GM18505 (cell line): ENCODE data around the gene DLGAP3.

Experiments used
- ATAC-seq: cut with Tn5 transposase; IDR thresholded peaks from one replicate; pipeline ENCODE4 v1.9.1; 2021; ENCODE audit not compliant: unreplicated experiment
- POLR2A ChIP-seq: IDR thresholded peaks from 4 replicates; pipeline ENCODE4 v1.6.1; 2011; ENCODE audit warnings: borderline replicate concordance; ENCODE audit not compliant: insufficient read depth, insufficient read length; ENCODE audit errors: extremely low read depth

Gene DLGAP3

GRCh38 chr1:34851431-34852105 lies 77.9 kb downstream of the DLGAP3 start:
- no peak for ATAC-seq
- no peak for TF ChIP-seq POLR2A

GRCh38 chr1:34850382-34850781 lies 79.1 kb downstream of the DLGAP3 start:
- ATAC-seq, result no peak

GRCh38 chr1:34847094-34847493 lies 82.4 kb downstream of the DLGAP3 start:
- no peak for ATAC-seq
- TF ChIP-seq POLR2A, result no peak

More at GRCh38 chr1:34850382-34850781, 79.1 kb downstream of the DLGAP3 start:
- TF ChIP-seq POLR2A, result no peak

- no peak for TF ChIP-seq POLR2A
Observed at GRCh38 chr1:34846265-34846664, 83.2 kb downstream of the DLGAP3 start.

GRCh38 chr1:34845131-34845901 lies 84.1 kb downstream of the DLGAP3 start:
- TF ChIP-seq POLR2A, result no peak
- ATAC-seq, result no peak

More at GRCh38 chr1:34846265-34846664, 83.2 kb downstream of the DLGAP3 start:
- no peak for ATAC-seq

GRCh38 chr1:34844252-34844634 lies 85.2 kb downstream of the DLGAP3 start:
- no peak for TF ChIP-seq POLR2A
- no peak for ATAC-seq

- TF ChIP-seq POLR2A, result no peak
- no peak for ATAC-seq
Observed at GRCh38 chr1:34843392-34844251, 85.8 kb downstream of the DLGAP3 start.

- no peak for ATAC-seq
- TF ChIP-seq POLR2A, result no peak
Observed at GRCh38 chr1:34842952-34843371, 86.5 kb downstream of the DLGAP3 start.

GRCh38 chr1:34842073-34842472 lies 87.4 kb downstream of the DLGAP3 start:
- TF ChIP-seq POLR2A, result no peak
- ATAC-seq, result no peak

- no peak for TF ChIP-seq POLR2A
- ATAC-seq, result no peak
Observed at GRCh38 chr1:34840426-34840825, 89.0 kb downstream of the DLGAP3 start.

GRCh38 chr1:34839526-34840305 lies 89.7 kb downstream of the DLGAP3 start:
- ATAC-seq, result no peak
- TF ChIP-seq POLR2A, result no peak

GRCh38 chr1:34833711-34834110 lies 95.7 kb downstream of the DLGAP3 start:
- TF ChIP-seq POLR2A, result no peak
- ATAC-seq, result no peak
